Nucleus accumbens (tissue), 56 donors: Measurements from ENCODE around the gene TLE1.
A peak's percentile ranks its signal among the peaks of the same experiment; 100 is the strongest.
"Not testable (repeated sequence)": the region's sequence is repeated elsewhere in the genome, so short reads cannot be mapped to it uniquely, and the experiment has no call there.

Source experiments
- DNase-seq, 56 donors: peaks; one replicate each; lab custom pipeline; 2025; lab: John Stamatoyannopoulos, UW

Gene TLE1

DNA sequence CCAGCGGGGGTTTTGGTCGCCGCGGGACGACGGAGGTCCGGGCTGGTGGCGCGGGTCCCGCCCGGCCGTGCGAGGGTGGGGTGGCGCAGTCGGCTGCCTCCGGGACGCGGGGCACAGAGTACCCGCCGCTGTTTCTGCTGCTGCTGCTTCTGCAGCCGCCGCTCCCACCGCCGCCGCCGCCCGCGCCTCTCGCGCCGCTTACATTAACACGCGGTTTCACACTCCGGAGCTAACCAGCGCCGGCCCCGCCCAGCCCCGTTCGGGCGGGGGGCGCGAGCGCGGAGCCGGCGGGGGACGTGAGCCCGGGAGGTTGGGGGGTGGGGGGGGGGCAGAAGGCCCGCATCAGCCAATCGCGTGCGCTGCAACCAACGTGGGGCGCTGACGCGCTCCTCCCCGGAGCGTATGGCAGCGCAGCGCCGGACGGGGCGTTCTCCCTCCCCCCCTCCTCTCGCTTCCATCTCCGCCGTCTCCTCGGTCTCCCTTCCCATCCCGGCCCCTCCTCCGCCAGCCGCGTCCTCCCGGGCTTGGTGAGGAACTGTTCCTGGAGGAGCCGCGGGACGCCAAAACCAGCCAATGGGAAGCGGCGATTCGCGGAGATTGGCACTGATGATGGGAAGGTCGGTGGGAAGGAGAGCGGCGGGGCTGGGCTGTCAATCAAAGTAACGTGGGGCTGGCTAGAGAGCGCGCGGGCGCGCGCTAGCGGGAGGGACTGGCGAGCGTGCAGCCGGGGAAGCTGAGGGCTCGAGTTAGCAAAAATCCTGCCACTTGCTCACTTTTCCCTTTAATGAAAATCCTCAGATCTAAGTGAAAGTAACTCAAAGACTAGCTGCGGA, at the start of gene TLE1:
Gene TLE1 (minus strand): TSS at position 205 of the 833 bp plus-strand sequence. CDS start 1,307 bp downstream, outside the sequence.
- DNase-seq, result peak; percentile 88 to 100 (median 99)

DNA sequence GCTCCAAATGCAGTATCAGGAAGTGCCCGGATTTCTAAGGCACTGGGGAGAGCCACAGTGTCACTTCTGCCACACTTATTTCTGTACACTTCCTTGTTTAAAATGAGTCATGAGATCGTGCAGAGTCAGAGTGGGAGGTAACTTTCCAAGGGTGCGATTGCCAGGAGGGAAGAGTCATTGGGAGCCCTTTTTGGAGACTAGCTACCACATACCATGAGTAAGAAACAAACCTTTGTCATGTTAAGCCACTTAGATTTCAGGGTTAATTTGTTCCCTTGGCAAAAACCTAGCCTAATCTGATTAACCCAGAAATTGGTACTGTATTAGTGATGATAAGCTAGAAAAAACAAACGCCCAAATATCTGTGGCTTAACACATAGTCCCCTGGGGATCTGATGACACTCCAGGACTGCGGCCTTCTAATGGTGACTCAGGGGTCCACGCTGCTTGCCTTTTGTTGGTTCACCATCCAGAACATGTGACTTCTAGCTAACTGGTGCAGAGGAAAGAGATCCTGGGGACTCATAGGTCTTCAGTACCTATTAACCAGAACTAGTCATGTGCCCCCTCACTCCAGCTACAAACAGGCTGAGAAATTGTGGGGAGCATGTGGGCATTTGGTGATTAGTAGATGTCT, 48.6 kb upstream of the TLE1 start:
- DNase-seq, result peak in 8 of 56 donors; percentile 1 to 17 (median 8)

DNA sequence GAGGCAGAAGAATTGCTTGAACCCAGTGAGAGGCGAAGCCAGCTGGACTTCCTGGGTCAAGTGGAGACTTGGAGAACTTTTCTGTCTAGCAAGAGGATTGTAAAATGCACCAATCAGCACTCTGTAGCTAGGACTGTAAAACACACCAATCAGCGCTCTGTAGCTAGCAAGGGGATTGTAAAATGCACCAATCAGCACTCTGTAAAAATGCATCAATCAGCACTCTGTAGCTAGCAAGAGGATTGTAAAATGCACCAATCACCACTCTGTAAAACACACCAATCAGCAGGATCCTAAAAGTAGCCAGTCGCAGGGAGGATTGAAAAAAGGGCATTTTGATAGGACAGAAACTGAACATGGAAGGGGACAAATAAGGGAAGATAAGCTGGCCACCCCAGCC, 41.2 kb upstream of the TLE1 start:
- not testable (repeated sequence) for DNase-seq

DNA sequence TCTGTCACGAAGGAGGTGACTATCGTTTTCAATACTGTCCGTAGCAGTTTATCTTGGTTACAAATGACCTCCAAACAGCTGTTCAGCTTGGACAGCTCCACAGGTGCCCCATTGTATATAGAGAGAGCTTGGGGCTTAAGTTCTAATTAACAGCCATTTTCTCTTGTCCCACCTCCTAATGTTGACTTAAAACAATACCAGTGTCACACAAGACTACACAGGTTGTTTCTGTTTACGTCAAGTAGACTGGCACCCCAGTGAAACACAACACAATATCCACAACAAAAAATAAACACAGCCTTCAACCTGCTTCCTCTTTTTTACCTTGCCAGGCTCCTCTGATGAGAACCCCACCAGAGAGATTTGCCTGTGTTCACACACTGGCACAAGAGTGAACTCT, 39.8 kb upstream of the TLE1 start:
- DNase-seq, result no peak

- no peak for DNase-seq
These were observed 35.0 kb upstream of the TLE1 start for GRCh38 chr9:81724242-81724889.

- DNase-seq, result no peak
These were observed 32.9 kb upstream of the TLE1 start for GRCh38 chr9:81722277-81722676.

DNA sequence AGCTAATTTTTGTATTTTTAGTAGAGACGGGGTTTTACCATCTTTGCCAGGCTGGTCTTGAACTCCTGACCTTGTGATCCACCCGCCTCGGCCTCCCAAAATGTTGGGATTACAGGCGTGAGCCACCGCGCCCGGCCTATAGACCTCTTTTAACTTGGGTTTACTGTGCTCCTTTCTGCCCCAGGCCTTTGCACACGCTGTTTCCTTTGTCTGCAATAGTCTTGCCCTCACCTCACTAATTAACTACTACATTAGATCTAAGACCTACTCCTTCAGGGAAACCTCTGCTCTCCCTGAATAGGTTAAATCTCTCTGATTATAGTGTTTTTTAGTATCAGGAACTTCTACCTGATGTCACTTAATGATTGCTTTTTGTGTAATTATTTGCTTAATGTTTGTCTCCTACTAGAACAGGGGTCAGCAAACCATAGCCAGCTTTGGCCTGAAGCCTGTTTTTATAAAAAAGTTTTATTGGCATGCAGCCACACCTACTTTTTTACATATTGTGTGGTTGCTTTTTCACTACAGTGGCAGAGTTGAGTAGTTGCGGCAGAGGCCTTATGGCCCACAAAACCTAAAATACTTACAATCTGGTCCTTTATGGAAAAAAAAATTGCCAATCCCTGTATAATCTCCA, 31.2 kb upstream of the TLE1 start:
- no peak for DNase-seq

DNA sequence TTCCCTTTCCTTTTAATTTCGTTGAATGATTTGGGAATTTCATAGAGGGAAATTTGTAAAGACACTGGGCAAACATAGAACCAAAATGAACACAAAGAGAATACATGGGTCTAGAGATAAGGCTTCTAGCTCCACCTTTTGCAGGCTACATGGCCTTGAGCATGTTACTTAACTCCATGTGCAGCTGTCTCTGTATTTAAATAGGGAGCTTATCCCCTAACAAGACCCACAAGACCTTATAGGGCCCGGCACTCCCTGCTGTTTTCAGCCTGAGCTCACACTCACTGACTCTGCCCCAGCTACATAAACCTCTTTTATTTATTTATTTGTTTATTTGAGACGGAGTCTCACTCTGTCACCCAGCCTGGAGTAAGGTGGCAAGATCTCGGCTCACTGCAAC, 30.6 kb upstream of the TLE1 start:
- DNase-seq, result no peak

DNA sequence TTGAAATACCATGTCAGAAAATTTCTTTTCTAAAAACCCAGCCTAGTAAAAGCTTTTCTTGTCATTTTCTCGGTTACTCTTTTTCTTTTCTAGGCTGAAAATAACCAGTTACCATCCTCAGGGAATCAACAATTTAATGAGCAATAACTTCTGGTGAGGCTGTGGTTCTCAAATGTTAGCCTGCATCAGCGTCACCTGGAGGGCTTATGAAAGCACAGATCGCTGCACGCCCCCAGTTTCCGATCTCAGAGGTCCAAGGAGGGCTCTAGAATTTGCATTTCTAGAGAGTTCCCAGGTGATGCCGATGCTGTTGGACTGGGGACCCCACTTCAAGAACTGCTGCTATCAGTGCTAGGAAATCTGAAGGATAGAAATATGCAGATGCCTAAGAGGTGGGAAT, 28.9 kb upstream of the TLE1 start:
- no peak for DNase-seq

DNA sequence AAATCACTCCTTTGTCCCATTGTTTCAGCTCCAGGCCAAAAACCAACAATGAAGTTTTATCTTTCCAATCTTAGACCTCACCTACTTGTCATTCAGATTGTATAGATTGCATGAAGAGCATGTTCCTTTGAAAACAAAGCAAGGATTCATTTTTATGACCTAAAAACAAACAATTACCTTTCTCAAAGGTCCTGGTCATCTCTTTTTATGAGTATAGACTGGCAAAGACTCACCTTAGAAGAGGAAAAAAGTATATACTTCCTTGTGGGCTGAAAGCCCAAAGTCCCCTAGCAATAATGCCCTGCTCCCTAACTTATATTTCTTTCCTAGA, 28.4 kb upstream of the TLE1 start:
- DNase-seq, result no peak

GRCh38 chr9:81717061-81717746, 27.9 kb upstream of the TLE1 start:
- peak in 5 of 56 donors; percentile 1 to 14 (median 6) for DNase-seq

GRCh38 chr9:81716409-81716808, 27.1 kb upstream of the TLE1 start:
- DNase-seq, result no peak

GRCh38 chr9:81705578-81705977, 16.2 kb upstream of the TLE1 start:
- DNase-seq, result no peak

DNA sequence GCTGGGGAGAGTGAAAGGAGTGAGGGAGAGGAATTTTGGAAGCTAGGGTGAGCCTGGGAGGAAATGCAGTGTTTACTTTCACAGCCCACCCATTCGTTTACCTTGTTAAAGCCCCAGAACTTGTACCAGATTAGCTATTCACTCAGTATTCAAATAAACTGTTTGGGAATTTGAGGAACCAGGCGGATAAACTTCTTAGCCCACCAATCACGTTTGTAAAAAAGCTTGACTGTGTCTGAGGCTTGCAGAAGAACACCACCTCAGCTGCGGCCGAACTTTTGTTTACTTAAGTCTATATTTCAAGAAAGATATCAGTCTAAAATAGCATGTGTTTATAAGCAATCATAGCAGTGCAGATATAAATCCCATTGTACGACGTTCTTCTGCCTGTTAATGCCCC, 5.2 kb upstream of the TLE1 start:
- no peak for DNase-seq

DNA sequence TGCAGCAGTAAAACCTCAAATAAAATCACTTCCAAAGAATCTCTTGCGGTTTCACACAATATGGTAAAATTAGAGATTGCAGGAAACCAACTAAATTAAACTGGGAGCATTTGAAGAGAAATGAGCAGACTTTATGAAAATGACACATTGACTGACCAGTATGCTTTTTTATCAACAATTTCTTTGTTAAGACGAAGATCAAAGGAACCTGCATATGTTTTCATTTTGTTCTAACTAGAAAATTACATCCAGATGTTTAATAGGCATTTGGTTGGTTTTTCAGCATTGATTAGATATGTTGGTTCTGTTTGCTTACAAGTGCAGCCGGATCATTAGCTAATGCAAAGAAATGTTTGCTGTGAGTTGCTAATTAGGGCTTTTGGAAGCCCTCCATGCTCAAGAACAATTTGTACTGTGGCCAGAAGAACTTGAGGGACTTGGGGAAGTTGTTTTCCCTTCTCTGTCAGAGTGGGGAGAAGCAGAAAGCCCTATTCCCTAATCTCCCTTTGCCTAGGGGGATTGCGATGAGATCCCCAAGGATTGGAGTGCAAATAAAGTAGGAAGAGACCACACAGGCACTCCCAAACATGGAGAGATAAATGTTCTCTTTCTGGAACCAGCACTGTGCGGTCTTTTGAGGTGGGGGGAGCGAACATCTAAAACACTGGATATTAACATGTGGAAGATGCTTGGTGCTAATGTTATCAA, 4.5 kb upstream of the TLE1 start:
- no peak for DNase-seq

- peak in 6 of 56 donors; percentile 5 to 43 (median 26) for DNase-seq
These were observed 1.0 kb upstream of the TLE1 start for GRCh38 chr9:81690251-81690851.

DNA sequence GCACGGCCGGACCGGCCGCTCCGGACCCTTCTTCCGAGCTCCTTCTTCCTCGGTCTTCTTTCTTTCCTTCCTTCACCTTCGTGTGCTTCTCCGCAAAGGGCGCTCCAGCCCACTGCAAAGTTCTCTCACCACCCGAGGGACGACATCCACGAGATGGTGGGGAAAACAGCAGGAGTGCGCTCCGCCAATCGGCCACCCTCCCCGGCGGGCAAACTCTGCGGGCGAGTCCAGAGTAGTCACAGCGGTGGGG, 329 bp downstream of the TLE1 start:
- peak in 2 of 56 donors; percentile 66 to 67 for DNase-seq

GRCh38 chr9:81688262-81689092, 870 bp downstream of the TLE1 start:
- DNase-seq, result peak in 20 of 56 donors; percentile 19 to 64 (median 38)
